ENCODE results near the gene SLC2A13.
"Not testable (repeated sequence)": the region's sequence is repeated elsewhere in the genome, so short reads cannot be mapped to it uniquely, and the experiment has no call there.

Gene SLC2A13

DNA sequence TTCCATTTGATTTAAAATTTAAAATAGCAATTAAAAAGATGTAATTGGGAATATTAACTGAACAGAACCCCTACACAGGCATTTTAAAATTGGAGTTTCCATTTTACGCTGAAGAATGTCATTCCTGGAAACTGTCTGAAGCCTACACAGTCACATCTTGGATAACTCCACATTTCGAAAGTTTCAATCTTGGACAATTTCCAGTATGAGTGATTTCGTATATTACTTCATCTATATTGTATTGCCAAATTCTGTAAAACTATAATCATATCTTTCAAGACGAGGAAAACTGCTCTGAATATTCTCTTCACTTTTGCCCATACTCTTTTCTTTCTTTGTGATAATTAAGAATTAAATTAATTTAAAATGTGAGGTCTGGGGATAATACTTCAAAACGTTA is 292.1 kb downstream of the SLC2A13 start:
- no peaks in the 10 kb centered on the region for H3K9me3 ChIP-seq (ENCODE audit: control insufficient read depth, insufficient read depth, low read depth, low read length)
- no peak overlapping the region for H3K27ac ChIP-seq (ENCODE audit: extremely low read depth, low read depth, low read length)
- CTCF ChIA-PET, result interaction anchor here (0.7 kb wide), 2 partner anchors 309 to 502 kb away, joined by 3 read pairs; no protein-coding TSS in a partner anchor
- no peak overlapping the region for H3K4me3 ChIP-seq (ENCODE audit: low read depth, low read length)
- POLR2A ChIA-PET, result no interaction called here
- TF ChIP-seq KLF9 (tag by site-specific recombination; IDR thresholded peaks at IDR 0.05; ENCODE audit: low read depth) (no peak), ZNF214 (tag by site-specific recombination; IDR thresholded peaks at IDR 0.05; ENCODE audit: borderline replicate concordance) (no peak), ZNF202 (tag by site-specific recombination; IDR thresholded peaks at IDR 0.05; ENCODE audit: borderline replicate concordance) (no peak), FEZF1 (tag by site-specific recombination; IDR thresholded peaks at IDR 0.05) (no peak), MYNN (tag by site-specific recombination; IDR thresholded peaks at IDR 0.05; ENCODE audit: borderline replicate concordance) (no peak), ZNF19 (tag by site-specific recombination; IDR thresholded peaks at IDR 0.05; ENCODE audit: low read depth) (no peak), ZFHX2 (tag by site-specific recombination; conservative IDR thresholded peaks at IDR 0.05) (no peak), ZBTB48 (tag by site-specific recombination; IDR thresholded peaks at IDR 0.05) (no peak), ZNF221 (tag by site-specific recombination; IDR thresholded peaks at IDR 0.05; ENCODE audit: borderline replicate concordance) (no peak), ZNF302 (tag by site-specific recombination; IDR thresholded peaks at IDR 0.05; ENCODE audit: low read depth) (no peak), YY2 (tag by site-specific recombination; IDR thresholded peaks at IDR 0.05) (no peak), ZNF571 (tag by site-specific recombination; IDR thresholded peaks at IDR 0.05) (no peak), OSR2 (tag by site-specific recombination; IDR thresholded peaks at IDR 0.05) (no peak), ZNF521 (tag by site-specific recombination; IDR thresholded peaks at IDR 0.05) (no peak), ZNF768 (tag by site-specific recombination; IDR thresholded peaks at IDR 0.05) (no peak), ZNF341 (tag by site-specific recombination; IDR thresholded peaks at IDR 0.05; ENCODE audit: low read depth) (no peak)
- TF ChIP-seq, protein P1, sequence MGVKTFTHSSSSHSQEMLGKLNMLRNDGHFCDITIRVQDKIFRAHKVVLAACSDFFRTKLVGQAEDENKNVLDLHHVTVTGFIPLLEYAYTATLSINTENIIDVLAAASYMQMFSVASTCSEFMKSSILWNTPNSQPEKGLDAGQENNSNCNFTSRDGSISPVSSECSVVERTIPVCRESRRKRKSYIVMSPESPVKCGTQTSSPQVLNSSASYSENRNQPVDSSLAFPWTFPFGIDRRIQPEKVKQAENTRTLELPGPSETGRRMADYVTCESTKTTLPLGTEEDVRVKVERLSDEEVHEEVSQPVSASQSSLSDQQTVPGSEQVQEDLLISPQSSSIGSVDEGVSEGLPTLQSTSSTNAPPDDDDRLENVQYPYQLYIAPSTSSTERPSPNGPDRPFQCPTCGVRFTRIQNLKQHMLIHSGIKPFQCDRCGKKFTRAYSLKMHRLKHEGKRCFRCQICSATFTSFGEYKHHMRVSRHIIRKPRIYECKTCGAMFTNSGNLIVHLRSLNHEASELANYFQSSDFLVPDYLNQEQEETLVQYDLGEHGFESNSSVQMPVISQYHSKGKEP (tag by site-specific recombination; IDR thresholded peaks at IDR 0.05), result no peak
- TF ChIP-seq, protein P2, sequence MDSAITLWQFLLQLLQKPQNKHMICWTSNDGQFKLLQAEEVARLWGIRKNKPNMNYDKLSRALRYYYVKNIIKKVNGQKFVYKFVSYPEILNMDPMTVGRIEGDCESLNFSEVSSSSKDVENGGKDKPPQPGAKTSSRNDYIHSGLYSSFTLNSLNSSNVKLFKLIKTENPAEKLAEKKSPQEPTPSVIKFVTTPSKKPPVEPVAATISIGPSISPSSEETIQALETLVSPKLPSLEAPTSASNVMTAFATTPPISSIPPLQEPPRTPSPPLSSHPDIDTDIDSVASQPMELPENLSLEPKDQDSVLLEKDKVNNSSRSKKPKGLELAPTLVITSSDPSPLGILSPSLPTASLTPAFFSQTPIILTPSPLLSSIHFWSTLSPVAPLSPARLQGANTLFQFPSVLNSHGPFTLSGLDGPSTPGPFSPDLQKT (IDR thresholded peaks at IDR 0.05; ENCODE audit: borderline replicate concordance, low read depth, low read length), result no peak
- TF ChIP-seq, protein P3, sequence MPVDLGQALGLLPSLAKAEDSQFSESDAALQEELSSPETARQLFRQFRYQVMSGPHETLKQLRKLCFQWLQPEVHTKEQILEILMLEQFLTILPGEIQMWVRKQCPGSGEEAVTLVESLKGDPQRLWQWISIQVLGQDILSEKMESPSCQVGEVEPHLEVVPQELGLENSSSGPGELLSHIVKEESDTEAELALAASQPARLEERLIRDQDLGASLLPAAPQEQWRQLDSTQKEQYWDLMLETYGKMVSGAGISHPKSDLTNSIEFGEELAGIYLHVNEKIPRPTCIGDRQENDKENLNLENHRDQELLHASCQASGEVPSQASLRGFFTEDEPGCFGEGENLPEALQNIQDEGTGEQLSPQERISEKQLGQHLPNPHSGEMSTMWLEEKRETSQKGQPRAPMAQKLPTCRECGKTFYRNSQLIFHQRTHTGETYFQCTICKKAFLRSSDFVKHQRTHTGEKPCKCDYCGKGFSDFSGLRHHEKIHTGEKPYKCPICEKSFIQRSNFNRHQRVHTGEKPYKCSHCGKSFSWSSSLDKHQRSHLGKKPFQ (tag by site-specific recombination; IDR thresholded peaks at IDR 0.05), result no peak
- TF ChIP-seq, protein P4, sequence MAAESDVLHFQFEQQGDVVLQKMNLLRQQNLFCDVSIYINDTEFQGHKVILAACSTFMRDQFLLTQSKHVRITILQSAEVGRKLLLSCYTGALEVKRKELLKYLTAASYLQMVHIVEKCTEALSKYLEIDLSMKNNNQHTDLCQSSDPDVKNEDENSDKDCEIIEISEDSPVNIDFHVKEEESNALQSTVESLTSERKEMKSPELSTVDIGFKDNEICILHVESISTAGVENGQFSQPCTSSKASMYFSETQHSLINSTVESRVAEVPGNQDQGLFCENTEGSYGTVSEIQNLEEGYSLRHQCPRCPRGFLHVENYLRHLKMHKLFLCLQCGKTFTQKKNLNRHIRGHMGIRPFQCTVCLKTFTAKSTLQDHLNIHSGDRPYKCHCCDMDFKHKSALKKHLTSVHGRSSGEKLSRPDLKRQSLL (tag by site-specific recombination; IDR thresholded peaks at IDR 0.05), result no peak
- H3K36me3 ChIP-seq (ENCODE audit: control insufficient read depth in 2 of 2, insufficient read depth in 1 of 2, low read length in 2 of 2), result no peaks in the 10 kb centered on the region
- H3K4me1 ChIP-seq (ENCODE audit: control insufficient read depth, insufficient read depth, low read length), result no peaks in the 10 kb centered on the region

DNA sequence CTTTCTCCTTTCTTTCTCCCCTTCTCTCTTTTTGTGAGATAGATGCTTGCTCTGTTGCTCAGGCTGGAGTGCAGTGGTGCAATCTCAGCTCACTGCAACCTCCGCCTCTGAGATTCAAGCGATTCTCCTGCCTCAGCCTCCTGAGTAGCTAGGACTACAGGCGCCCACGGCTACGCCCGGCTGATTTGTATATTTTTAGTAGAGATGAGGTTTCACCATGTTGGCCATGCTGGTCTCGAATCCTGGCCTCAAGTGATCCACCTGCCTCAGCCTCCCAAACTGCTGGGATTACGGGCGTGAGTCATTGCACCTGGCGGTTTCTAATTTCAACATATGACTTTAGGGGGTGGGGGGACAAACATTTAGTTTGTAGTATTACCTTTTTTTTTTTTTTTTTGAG is 293.4 kb downstream of the SLC2A13 start:
- POLR2A ChIA-PET; H3K4me3 ChIP-seq (ENCODE audit: low read depth, low read length); H3K4me1 ChIP-seq (ENCODE audit: control insufficient read depth, insufficient read depth, low read length); H3K27ac ChIP-seq (ENCODE audit: extremely low read depth, low read depth, low read length); CTCF ChIA-PET; H3K9me3 ChIP-seq (ENCODE audit: control insufficient read depth, insufficient read depth, low read depth, low read length); H3K36me3 ChIP-seq (ENCODE audit: control insufficient read depth in 2 of 2, insufficient read depth in 1 of 2, low read length in 2 of 2): not testable (repeated sequence)

Measured in HEK293 (cell line).